Brain microvascular endothelial cell (primary cell): ENCODE measurements around the gene PAK5.

ENCODE experiments used
- DNase-seq: peaks from one replicate; pipeline ENCODE4 v3.0.0-alpha.2; 2020
- H3K27ac ChIP-seq: fragments of 250-450 bp; sonication (Bioruptor Pico); 2 replicates; pipeline ENCODE4 v1.5.1; 2020; ENCODE audit warnings: mild to moderate bottlenecking, moderate library complexity
- H3K27me3 ChIP-seq: fragments of 250-450 bp; sonication (Bioruptor Pico); replicated peaks from 2 replicates; pipeline ENCODE4 v1.5.1; 2020; ENCODE audit warnings: mild to moderate bottlenecking
- H3K36me3 ChIP-seq: fragments of 250-450 bp; sonication (Bioruptor Pico); replicated peaks from 2 replicates; pipeline ENCODE4 v1.5.1; 2020; ENCODE audit warnings: mild to moderate bottlenecking
- H3K4me3 ChIP-seq: 2 replicates; pipeline ENCODE4 v1.5.1; 2011; ENCODE audit warnings: low read depth, mild to moderate bottlenecking, control low read depth, low read length, moderate library complexity
- CTCF ChIP-seq: IDR thresholded peaks from 2 replicates; pipeline ENCODE4 v1.5.1; 2011; ENCODE audit warnings: low read depth, mild to moderate bottlenecking, moderate library complexity, low read length, control low read depth, inconsistent platforms; ENCODE audit errors: missing control alignments
- in situ Hi-C: cut with HindIII; loops from 2 replicates; pipeline ENCODE4 v1.10.0; 2017; ENCODE audit warnings: low sequenced_read_pairs, low pct_ligation_motif_present

Gene PAK5

DNA sequence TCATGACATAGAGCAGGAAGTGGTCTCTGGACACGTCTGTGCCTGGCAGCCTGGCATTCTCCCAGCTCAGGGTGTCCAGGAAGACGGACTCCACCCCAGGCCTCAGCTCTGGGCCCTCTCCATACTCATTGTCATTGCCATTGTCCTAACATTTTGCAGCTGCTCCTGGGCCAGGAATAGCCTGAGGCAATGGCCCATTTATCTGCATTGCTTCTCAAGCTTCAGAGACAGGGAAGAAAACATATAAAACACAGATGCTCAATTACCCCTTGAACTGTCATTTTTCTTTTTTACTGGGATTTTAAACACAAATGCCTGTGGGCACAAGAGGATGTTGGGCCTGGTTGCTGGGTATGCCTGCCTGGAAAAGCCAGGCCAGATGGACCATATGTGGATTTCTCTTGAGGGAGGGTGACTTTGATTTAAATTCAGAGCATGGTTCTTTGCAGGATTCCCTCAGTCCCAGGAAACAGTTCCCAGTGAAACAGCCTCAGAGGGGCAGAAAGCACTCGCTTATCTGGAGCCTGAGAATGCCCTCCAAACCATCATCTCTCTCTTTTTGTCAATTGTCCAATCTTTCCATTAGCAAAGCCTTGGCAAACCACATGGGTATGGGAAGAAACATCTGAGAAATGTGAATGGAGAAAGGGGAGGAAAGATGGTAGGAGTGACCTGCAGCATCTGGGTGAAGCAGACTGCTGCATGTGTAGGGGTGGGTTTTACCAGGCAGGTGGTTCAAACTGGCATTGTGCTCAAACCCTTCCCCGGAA, 306.6 kb downstream of the PAK5 start:
- DNase-seq, result no peak
- Histone ChIP-seq H3K4me3 (no peak overlapping the region), H3K27ac (no peak overlapping the region), H3K27me3 (no peaks in the 10 kb centered on the region), H3K36me3 (no peaks in the 10 kb centered on the region)
- TF ChIP-seq CTCF, result no peak
- in situ Hi-C loops, result no loop called here

DNA sequence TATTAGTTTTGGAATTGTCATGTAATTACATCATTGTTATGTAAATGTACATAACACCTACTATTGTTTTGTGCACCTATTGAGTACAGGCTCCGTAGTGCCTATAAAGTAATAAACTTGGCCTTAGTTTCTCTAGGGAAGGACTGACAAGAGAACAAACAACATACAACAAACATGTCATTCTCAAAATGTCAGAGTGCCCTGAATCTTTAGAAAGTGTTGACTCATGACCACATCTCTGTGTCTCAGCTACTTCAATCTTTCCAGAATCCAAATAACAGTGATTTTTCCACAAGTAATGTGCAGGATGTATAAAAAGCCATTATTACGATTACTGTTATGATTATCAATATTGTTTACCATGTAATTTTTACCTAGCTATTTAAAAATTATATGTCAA, 307.3 kb downstream of the PAK5 start:
- in situ Hi-C loops, result no loop called here

GRCh38 chr20:9523636-9524035, 315.2 kb downstream of the PAK5 start:
- Histone ChIP-seq H3K4me3 (no peak overlapping the region), H3K27me3 (peaks cover 7% of the 10 kb centered on the region), H3K36me3 (no peaks in the 10 kb centered on the region), H3K27ac (no peak overlapping the region)
- in situ Hi-C loops, result no loop called here
- no peak for DNase-seq
- TF ChIP-seq CTCF, result no peak

More for the DNA sequence above, 307.3 kb downstream of the PAK5 start:
- DNase-seq, result no peak
- H3K27me3 ChIP-seq, result no peaks in the 10 kb centered on the region
- H3K27ac ChIP-seq, result no peak overlapping the region
- no peaks in the 10 kb centered on the region for H3K36me3 ChIP-seq
- no peak overlapping the region for H3K4me3 ChIP-seq
- TF ChIP-seq CTCF, result no peak

- in situ Hi-C loops, result no loop called here
- H3K36me3 ChIP-seq, result no peaks in the 10 kb centered on the region
- no peak overlapping the region for H3K27ac ChIP-seq
Observed at GRCh38 chr20:9520086-9520485, 318.8 kb downstream of the PAK5 start.

GRCh38 chr20:9518576-9519175, 320.2 kb downstream of the PAK5 start:
- no peak for DNase-seq
- TF ChIP-seq CTCF, result no peak
- no peak overlapping the region for H3K27ac ChIP-seq
- peaks cover 55% of the 10 kb centered on the region for H3K27me3 ChIP-seq
- H3K4me3 ChIP-seq, result no peak overlapping the region
- in situ Hi-C loops, result no loop called here
- H3K36me3 ChIP-seq, result no peaks in the 10 kb centered on the region

More at GRCh38 chr20:9520086-9520485, 318.8 kb downstream of the PAK5 start:
- H3K27me3 ChIP-seq, result peaks cover 41% of the 10 kb centered on the region
- DNase-seq, result no peak
- H3K4me3 ChIP-seq, result no peak overlapping the region
- no peak for TF ChIP-seq CTCF
